Measurements from ENCODE around the gene RELA. TPM values are rescaled to one million over a fixed set of nuclear protein-coding genes. Genes with fewer than 3 reads are reported as not detected.

Gene RELA
- total RNA-seq, 1 experiment from 2014 or later, result 35.1 TPM

- TF ChIP-seq, protein P1, sequence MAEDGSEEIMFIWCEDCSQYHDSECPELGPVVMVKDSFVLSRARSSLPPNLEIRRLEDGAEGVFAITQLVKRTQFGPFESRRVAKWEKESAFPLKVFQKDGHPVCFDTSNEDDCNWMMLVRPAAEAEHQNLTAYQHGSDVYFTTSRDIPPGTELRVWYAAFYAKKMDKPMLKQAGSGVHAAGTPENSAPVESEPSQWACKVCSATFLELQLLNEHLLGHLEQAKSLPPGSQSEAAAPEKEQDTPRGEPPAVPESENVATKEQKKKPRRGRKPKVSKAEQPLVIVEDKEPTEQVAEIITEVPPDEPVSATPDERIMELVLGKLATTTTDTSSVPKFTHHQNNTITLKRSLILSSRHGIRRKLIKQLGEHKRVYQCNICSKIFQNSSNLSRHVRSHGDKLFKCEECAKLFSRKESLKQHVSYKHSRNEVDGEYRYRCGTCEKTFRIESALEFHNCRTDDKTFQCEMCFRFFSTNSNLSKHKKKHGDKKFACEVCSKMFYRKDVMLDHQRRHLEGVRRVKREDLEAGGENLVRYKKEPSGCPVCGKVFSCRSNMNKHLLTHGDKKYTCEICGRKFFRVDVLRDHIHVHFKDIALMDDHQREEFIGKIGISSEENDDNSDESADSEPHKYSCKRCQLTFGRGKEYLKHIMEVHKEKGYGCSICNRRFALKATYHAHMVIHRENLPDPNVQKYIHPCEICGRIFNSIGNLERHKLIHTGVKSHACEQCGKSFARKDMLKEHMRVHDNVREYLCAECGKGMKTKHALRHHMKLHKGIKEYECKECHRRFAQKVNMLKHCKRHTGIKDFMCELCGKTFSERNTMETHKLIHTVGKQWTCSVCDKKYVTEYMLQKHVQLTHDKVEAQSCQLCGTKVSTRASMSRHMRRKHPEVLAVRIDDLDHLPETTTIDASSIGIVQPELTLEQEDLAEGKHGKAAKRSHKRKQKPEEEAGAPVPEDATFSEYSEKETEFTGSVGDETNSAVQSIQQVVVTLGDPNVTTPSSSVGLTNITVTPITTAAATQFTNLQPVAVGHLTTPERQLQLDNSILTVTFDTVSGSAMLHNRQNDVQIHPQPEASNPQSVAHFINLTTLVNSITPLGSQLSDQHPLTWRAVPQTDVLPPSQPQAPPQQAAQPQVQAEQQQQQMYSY (CRISPR knock-in tag; IDR thresholded peaks at IDR 0.05), result no peak
- TF ChIP-seq SMAD4 (CRISPR knock-in tag; IDR thresholded peaks at IDR 0.05) (no peak), HMGA2 (CRISPR knock-in tag; IDR thresholded peaks at IDR 0.05) (no peak), ZMAT4 (CRISPR knock-in tag; IDR thresholded peaks at IDR 0.05) (no peak), ATF1 (CRISPR knock-in tag; IDR thresholded peaks at IDR 0.05) (no peak), OVOL2 (CRISPR knock-in tag; IDR thresholded peaks at IDR 0.05; ENCODE audit: borderline replicate concordance) (no peak), EMX1 (CRISPR knock-in tag; IDR thresholded peaks at IDR 0.05) (no peak), CBFB (CRISPR knock-in tag; IDR thresholded peaks at IDR 0.05; ENCODE audit: low read depth) (no peak), TEAD4 (CRISPR knock-in tag; IDR thresholded peaks at IDR 0.05) (no peak), ZNF532 (CRISPR knock-in tag; IDR thresholded peaks at IDR 0.05; ENCODE audit: borderline replicate concordance) (no peak), PRRX2 (CRISPR knock-in tag; IDR thresholded peaks at IDR 0.05) (no peak), FOXK1 (CRISPR knock-in tag; IDR thresholded peaks at IDR 0.05) (no peak), ZNF423 (CRISPR knock-in tag; IDR thresholded peaks at IDR 0.05) (no peak), TCF7 (CRISPR knock-in tag; IDR thresholded peaks at IDR 0.05; ENCODE audit: low read depth) (no peak)
- TF ChIP-seq, protein P2, sequence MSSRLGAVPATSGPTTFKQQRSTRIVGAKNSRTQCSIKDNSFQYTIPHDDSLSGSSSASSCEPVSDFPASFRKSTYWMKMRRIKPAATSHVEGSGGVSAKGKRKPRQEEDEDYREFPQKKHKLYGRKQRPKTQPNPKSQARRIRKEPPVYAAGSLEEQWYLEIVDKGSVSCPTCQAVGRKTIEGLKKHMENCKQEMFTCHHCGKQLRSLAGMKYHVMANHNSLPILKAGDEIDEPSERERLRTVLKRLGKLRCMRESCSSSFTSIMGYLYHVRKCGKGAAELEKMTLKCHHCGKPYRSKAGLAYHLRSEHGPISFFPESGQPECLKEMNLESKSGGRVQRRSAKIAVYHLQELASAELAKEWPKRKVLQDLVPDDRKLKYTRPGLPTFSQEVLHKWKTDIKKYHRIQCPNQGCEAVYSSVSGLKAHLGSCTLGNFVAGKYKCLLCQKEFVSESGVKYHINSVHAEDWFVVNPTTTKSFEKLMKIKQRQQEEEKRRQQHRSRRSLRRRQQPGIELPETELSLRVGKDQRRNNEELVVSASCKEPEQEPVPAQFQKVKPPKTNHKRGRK (CRISPR knock-in tag; IDR thresholded peaks at IDR 0.05; ENCODE audit: borderline replicate concordance), result no peak
- TF ChIP-seq, protein P3, sequence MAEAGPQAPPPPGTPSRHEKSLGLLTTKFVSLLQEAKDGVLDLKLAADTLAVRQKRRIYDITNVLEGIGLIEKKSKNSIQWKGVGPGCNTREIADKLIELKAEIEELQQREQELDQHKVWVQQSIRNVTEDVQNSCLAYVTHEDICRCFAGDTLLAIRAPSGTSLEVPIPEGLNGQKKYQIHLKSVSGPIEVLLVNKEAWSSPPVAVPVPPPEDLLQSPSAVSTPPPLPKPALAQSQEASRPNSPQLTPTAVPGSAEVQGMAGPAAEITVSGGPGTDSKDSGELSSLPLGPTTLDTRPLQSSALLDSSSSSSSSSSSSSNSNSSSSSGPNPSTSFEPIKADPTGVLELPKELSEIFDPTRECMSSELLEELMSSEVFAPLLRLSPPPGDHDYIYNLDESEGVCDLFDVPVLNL (CRISPR knock-in tag; IDR thresholded peaks at IDR 0.05; ENCODE audit: borderline replicate concordance, low read depth), result no peak
- TF ChIP-seq, protein P4, sequence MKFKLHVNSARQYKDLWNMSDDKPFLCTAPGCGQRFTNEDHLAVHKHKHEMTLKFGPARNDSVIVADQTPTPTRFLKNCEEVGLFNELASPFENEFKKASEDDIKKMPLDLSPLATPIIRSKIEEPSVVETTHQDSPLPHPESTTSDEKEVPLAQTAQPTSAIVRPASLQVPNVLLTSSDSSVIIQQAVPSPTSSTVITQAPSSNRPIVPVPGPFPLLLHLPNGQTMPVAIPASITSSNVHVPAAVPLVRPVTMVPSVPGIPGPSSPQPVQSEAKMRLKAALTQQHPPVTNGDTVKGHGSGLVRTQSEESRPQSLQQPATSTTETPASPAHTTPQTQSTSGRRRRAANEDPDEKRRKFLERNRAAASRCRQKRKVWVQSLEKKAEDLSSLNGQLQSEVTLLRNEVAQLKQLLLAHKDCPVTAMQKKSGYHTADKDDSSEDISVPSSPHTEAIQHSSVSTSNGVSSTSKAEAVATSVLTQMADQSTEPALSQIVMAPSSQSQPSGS (CRISPR knock-in tag; IDR thresholded peaks at IDR 0.05; ENCODE audit: borderline replicate concordance, low read depth), result no peak
- TF ChIP-seq, protein P5, sequence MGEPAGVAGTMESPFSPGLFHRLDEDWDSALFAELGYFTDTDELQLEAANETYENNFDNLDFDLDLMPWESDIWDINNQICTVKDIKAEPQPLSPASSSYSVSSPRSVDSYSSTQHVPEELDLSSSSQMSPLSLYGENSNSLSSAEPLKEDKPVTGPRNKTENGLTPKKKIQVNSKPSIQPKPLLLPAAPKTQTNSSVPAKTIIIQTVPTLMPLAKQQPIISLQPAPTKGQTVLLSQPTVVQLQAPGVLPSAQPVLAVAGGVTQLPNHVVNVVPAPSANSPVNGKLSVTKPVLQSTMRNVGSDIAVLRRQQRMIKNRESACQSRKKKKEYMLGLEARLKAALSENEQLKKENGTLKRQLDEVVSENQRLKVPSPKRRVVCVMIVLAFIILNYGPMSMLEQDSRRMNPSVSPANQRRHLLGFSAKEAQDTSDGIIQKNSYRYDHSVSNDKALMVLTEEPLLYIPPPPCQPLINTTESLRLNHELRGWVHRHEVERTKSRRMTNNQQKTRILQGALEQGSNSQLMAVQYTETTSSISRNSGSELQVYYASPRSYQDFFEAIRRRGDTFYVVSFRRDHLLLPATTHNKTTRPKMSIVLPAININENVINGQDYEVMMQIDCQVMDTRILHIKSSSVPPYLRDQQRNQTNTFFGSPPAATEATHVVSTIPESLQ (CRISPR knock-in tag; IDR thresholded peaks at IDR 0.05), result no peak
- H3K4me3 Mint-ChIP-seq, result no peak overlapping the region
- H3K9me3 Mint-ChIP-seq, result no peaks in the 10 kb centered on the region
- ATAC-seq (no peak), DNase-seq (ENCODE audit: low spot score) (no peak)
- no peak overlapping the region for H3K27ac Mint-ChIP-seq
- ChIA-PET CTCF (interaction anchor here (0.6 to 16.2 kb wide), 4 partner anchors 13 to 189 kb away, joined by 3 to 311 read pairs (median 6); partner anchors contain the start of gene KCNK7), POLR2A (no interaction called here)
- peaks cover 16% of the 10 kb centered on the region for H3K4me1 Mint-ChIP-seq
- H3K27me3 Mint-ChIP-seq (ENCODE audit: low read depth), result peaks cover 8% of the 10 kb centered on the region; the same call in 1 of the 2 replicates
- H3K36me3 Mint-ChIP-seq, result peaks cover 7% of the 10 kb centered on the region
Observed at GRCh38 chr11:65604258-65604657, 58.5 kb downstream of the RELA start.

Data from WTC11 (cell line).